ENCODE results near the gene OTOG.

Gene OTOG

DNA sequence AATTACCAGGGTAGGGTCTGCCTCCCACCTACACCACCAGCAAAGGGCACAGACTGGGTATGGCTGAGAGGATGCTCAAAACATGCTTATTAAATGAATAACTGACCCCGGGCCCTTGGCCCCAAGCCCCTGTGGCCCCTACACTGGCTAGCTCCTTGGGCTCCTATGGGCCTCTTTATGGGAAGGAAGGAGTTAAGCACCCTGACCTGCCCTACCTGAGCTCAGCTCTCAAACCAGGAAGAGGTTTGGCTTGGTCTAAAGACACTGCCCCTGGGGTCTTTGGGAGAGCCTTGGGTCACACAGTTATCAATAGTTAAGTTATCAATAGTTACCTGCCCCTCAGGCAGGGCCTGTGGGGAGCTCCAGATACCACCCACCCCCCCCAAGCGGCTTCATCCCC, 4.0 kb upstream of the OTOG start:
- no peak for DNase-seq

GRCh38 chr11:17543574-17544180, 3.4 kb upstream of the OTOG start:
- no peak for DNase-seq

GRCh38 chr11:17544181-17544622, 2.9 kb upstream of the OTOG start, which contains the start of gene USH1C:
Gene USH1C, minus strand, starts transcription at chr11:17544416. Its CDS starts 109 bp downstream, at chr11:17544307.
- no peak for DNase-seq

DNA sequence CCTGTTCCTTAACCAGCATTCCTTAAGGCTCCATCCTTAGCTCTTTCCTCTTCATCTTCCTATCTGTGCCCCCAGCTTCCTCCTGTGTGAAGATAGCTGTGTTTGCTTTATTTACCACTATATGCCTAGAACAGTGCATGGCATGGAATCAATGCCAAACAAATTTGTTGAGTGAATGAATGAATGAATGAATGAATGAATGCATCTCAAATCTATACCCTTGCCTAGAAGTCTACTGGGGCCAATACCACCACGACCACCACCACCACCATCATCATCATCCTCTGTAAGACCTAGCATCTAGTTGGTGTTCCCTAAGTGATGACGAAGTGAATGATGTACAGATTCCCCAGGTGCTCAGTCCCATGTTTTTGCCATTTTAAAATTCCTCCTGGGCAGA, 819 bp upstream of the OTOG start:
- DNase-seq: no peak

- DNase-seq: no peak
Measured at GRCh38 chr11:17547932-17548331, 873 bp downstream of the OTOG start.

DNA sequence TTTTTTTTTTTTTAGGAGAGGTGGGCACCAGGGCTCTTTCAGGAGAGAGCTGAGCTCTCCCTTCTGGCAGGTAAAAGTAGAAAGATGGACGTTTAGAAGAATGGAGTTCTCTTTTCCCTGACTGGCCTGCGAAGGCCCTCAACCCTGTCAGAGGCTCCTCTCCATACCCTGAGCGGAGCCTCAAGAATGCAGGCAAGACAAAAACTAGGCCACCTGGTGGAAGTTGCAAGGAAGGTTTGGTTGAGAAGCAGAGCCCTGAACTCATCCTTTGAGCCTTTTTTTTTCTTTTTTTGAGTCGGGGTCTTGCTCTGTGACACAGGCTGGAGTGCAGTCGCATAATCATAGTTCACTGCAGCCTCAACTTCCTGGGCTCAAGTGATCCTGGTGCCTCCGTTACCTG, 1.4 kb downstream of the OTOG start:
- no peak for DNase-seq

- DNase-seq: no peak
Measured at GRCh38 chr11:17550450-17551346, 3.6 kb downstream of the OTOG start.

- DNase-seq: no peak
Measured at GRCh38 chr11:17551347-17552040, 4.4 kb downstream of the OTOG start.

GRCh38 chr11:17552041-17552355, 4.9 kb downstream of the OTOG start:
- no peak for DNase-seq

- no peak for DNase-seq
Measured at GRCh38 chr11:17552392-17553248, 5.6 kb downstream of the OTOG start.

DNA sequence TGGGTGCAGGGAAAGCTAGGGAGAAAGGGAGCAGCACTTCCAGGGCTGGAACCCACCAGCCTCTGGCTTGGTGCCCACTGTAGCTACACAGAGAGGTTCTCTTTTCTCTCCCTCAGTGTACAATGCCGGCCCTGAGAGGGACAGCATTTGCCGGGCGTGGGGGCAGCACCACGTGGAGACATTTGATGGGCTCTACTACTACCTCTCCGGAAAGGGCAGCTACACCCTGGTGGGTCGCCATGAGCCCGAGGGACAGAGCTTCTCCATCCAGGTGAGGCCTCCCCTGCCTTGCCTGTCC, 6.1 kb downstream of the OTOG start:
- DNase-seq: no peak

GRCh38 chr11:17554487-17554886, 7.4 kb downstream of the OTOG start:
- DNase-seq: no peak

DNA sequence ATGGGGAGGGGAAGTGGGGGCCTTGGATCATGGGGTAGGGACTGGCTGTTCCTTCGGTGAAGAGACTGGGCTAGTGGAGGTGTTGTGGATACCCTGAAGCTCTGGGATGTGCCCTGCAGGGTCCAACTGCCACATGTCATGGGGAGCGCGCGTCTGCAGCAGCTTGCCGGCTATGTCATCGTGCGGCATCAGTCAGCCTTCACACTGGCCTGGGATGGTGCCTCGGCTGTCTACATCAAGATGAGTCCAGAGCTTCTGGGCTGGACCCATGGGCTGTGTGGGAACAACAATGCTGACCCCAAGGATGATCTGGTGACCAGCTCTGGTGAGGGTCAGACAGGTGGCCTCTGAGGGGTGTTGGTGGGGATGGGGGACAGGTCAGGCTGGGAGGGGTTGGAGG, 9.9 kb downstream of the OTOG start:
- DNase-seq: no peak

- DNase-seq: no peak
Measured at GRCh38 chr11:17558025-17558780, 11.1 kb downstream of the OTOG start.

DNA sequence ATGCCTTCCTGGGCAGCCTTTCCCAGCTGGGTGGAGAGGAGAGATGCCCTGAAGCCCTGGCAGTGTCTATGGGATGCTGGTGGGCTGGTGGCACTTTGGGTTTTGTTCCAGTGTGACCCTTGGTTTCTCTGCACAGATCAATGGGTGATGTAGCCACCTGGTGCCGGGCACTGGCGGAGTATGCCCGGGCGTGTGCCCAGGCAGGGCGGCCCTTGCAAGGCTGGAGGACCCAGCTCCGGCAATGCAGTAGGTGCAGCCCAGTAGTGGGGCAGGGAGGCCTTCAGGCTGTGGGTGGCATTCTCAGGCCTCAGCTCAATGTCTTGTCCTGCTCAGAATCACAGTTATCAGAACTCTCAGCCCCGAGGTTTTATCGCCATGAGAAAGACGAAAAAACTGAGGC, 11.9 kb downstream of the OTOG start:
- DNase-seq: no peak

GRCh38 chr11:17559341-17560087, 12.5 kb downstream of the OTOG start:
- DNase-seq: no peak

- no peak for DNase-seq
Measured at GRCh38 chr11:17560281-17561110, 13.4 kb downstream of the OTOG start.

- DNase-seq: no peak
Measured at GRCh38 chr11:17561111-17561415, 14.0 kb downstream of the OTOG start.

DNA sequence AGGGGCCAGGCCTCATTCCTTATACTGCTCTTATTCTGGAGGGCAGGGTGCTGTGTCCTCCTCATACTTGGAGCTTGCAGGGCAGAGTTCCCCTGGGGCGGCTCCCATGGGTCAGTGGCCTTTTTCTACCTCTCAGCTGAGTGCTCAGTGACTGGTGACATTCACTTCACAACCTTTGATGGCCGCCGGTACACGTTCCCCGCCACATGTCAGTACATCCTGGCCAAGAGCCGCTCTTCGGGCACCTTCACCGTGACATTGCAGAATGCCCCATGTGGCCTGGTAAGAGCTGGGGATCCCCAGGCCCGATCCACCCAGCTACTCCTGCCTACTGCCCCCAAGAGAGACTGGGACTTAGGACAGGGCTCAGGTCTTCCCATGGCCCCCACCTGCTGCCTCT, 14.5 kb downstream of the OTOG start:
- DNase-seq: no peak

DNA sequence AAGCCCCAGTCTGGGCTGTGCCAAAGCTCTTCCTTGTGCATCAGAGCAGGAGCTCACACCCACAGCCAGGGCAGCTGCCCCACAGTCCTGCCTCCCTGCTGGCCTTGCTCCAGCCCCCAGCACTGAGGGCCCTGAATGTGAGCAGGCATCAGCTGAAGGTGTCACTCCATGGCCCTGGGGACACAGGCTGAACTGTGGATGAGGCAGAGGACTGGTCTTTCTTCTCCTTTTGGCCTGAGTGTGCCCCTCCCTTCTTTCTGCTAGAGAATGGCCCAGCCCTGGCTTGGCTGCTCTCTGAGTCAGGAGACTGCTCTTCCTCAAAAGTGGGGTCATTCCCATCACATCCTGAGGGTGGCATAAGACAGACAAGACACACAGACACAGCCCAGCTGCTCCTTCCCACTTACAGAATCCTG, 16.2 kb downstream of the OTOG start:
- DNase-seq: no peak

Data from NCI-H1105 treated with DMSO at 0.1 percent for 48 hours (cell line).